NCI-H2196 (cell line): ENCODE data around the gene CDON.
A peak's percentile ranks its signal among the peaks of the same experiment; 100 is the strongest.

ENCODE experiments used
- DNase-seq: peaks from one replicate; lab custom pipeline; 2025; ENCODE audit not compliant: unreplicated experiment; lab: John Stamatoyannopoulos, UW

The CDON gene

DNA sequence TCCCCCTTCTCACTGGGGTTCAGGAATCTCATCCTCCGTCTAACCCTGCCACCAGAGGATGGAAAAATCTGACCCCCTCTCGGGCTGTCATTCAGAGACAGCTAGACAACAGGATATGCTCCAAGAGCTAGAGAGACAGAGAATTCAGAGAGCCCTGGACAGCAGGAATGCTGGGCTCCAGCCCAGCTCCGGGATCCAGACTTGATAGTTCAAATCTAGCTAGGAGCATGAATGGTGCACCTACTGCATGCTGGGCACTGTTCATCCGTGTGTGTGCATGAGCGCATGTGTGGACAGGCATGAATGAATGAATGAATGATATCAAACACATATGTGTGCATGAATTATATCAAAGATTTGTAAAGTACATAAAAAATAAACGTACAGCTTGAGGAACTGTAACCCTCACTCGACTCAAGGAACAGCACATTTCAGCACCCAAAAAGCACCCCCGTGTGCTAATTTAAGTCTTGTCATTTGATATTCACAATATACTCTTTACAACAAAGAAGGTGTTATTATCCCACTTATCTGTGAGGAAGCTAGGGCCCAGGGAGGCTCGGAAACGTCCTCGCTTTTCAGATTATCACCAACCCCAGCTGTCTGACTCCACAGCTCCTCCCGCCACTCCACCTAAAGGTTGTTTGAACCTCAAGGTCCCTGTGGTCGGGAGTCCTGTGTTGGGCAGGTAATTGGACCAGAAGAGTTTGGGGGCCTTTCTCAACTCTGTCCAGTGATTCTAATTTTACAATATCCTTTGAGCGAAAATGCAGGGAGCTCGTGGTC, 117.5 kb downstream of the CDON start:
- no peak for DNase-seq

DNA sequence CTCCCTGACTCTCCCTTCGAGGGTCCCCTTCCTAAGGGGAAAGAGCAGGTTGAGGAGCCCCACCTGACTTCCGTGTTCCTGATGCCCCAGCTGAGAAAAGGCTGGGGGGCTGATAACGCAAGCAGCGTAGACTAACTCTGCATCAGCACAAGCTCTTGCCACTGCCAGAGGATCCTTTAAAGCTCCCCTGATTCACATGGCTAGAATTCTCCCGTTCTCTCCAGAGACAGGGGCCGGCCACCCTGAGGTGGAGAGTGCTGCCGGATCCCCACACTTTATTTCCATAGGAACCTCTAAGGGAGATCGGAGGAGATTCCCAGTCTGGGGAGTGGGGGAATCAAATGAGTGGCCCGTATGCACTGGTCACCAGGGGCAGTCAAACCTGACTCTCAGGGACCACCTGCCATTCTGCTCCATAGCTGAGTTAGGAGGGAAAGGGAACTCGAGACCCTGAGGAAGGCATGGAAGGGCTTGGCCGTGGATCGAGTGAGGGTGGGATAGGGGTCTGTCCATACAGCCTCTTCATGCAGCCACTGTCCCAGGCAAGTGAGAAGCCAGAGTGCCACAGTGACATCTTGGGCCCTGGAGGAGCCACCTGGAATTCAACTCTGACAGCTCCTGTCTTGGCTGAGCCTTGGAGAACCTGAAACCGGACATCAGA, 118.2 kb downstream of the CDON start:
- no peak for DNase-seq

DNA sequence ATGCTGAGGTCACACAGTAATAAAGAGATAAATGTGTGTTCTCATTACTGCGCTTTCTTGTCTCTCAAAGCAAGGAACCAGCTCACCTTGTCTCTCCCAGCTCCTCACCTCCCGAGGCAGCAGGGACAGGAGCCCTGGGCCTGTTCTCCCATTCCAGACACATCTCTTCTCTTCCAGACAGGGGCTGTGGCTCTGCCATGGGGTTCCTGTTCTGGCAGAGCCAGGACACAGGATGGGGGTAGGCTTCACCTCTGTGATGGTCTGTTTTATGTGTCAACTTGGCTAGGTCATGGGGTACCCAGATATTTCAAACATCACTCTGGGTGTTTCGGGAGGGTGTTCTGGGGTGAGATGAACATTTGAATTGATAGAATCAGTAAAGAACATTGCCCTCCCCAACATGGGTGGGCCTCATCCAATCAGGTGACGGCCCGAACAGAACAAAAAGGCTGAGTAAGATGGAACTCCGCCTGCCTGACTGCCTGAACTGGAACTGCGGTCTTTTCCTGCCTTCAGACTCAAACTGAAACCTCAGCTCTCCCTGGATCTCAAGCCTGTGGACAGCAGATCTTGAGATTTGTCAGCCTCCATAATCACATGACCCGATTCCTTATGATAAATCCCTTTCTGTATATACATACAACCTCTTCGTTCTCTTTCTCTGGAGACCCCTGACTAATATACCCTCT, 118.9 kb downstream of the CDON start:
- no peak for DNase-seq

GRCh38 chr11:125942771-125943428, 119.8 kb downstream of the CDON start:
- no peak for DNase-seq

GRCh38 chr11:125941619-125942611, 120.8 kb downstream of the CDON start:
- peak; percentile 88 for DNase-seq

DNA sequence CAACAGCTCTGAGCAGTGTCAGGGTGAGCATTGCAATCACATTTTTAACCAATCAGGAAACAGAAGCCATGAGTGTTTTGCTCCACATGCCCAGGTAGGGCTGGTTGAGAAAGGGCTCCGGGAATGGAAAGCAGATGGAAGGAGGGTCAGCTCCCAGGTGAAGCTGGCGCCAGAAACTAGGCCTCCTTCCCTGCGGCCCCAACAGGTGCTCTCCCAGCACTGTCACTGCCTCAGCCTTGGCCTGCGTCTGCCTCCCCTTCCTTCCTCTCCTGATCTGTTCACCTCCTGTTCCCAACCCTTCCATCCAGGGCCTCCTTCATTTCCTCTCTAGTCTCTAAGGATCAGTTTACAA, 121.4 kb downstream of the CDON start:
- no peak for DNase-seq

GRCh38 chr11:125940145-125940544, 122.5 kb downstream of the CDON start:
- DNase-seq = no peak

DNA sequence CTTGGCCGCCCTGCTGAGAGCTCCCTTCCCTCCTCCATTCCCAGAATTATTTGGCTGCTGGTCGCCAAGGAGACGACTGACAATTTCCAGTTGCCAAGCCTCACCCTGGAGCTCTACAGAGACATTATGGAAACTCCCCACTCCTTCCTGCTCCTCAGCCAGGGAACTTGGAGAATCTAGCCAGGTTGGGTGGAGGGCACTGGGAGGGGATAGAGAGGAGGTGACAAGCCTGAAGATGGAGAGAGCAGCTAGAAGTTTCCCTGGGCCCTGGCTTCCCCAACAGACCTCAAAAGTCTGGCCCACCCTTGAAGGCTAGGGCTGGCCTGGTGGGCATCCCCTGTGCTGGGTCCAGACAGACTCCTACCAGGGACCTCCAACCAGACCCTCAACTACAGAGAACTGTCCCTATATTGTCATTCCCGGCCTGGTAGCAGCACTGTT, 123.6 kb downstream of the CDON start:
- peak; percentile 23 for DNase-seq

DNA sequence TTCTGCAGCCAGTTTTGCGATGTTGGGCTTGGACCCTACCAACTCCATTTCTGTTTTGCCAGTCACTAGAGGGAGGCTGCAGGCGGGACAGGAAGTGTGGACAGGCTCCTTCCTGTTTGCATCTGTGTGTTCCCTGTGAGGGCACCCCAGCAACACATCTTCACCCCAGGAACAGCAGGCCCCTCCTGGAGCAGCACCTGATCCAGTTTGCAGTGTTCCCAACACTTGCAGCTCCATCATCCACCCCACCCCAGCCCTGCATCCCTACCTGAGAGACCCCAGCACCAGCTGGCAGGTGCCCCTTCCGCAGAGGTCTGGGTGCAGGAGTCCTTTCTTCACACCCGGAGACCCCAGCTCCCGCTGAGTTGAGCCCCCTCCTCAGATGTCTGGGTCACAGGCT, 124.2 kb downstream of the CDON start:
- no peak for DNase-seq

DNA sequence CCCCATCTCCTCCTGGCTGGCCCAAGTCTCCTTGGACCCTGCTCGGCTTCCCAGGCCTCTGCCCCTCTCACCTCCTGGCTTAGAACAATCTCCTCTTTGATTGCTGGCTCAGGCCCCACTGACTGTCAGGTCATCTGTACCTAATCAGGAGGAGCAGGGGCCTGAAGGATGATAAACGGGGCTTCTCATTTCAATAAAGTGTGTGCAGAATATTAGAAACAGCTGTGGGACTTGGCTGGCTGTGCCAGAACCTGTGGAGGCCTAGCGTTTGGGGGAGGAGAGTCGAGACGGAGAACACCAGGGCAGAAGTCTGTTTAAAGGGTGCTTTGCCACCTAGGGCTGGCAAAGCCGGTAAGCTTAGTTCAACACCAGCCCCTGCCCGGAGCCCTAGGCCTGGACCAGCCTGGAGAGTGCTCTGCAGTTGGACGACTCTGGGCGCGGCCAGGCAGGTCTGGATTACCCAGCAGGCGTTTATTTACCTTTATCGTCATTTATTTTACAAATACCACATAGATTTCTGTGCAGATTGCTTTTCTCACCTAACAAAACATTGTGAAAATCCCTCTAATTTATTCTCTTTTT, 127.0 kb downstream of the CDON start:
- DNase-seq = no peak

DNA sequence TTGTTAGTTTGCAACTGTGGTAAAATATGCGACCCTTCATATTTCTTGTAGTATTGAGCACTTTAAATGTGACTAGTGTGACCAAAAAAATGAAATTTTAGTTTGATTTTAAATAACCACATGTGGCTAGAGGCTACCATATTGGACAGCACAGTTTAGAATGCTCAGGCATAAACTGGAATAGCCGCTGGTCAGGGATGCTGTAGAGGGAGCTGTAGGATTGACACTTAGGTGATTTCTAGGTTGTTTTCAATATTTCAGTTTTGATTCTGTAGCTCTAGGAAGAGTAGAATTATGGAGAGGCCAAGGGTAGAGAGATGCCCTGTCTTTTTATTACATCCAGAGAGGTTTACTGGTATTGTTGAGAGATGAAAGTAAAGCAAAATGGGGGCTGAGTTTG, 127.6 kb downstream of the CDON start:
- DNase-seq = no peak

DNA sequence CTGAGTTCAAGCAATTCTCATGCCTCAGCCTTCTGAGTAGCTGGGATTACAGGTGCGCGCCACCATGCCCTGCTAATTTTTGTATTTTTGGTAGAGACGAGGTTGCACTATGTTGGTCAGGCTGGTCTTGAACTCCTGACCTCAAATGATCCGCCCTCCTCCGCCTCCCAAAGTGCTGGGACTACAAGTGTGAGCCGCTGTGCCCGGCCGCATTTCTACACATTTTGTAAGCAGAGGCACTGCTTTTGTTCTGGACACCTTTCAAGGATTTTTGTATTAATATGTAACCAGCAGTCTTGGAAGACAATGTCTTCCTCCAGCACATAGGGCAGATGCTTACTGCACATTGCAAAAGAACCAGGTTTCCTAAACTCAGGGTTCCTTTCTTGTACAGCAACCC, 128.2 kb downstream of the CDON start:
- no peak for DNase-seq

DNA sequence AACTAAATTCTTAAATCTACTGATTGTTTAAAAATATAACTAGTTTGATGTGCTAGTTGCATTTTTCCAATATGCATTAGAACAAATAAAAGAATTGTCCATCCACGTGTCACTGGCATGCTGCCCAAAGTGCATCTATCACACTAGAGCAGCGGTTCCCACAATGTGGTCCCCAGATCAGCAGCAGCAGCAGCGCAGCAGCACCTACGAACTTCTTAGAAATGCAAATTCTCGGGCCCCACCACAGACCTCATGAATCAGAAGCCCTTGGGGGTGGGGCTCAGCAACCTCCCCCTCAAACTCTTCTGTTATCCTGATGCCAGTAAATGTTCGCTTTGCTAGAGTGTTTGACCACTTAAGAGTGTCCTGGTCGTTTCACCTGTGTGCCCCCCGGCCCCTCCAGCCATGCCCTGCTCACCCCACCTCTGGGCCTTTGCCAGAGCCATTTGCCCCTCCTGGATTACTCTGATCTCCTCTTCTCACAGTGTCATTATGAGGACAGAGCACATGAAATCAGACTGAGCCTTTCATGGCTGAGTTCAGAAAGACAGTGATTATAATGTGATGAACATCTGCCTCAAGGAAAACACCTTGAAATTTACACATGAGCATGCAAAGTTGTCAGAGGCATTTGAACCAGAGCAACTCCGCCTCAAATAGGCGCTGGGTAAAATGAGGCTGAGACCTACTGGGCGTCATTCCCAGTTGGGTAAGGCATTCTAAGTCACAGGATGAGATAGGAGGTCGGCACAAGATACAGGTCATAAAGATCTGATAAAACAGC, 129.4 kb downstream of the CDON start:
- DNase-seq = no peak

DNA sequence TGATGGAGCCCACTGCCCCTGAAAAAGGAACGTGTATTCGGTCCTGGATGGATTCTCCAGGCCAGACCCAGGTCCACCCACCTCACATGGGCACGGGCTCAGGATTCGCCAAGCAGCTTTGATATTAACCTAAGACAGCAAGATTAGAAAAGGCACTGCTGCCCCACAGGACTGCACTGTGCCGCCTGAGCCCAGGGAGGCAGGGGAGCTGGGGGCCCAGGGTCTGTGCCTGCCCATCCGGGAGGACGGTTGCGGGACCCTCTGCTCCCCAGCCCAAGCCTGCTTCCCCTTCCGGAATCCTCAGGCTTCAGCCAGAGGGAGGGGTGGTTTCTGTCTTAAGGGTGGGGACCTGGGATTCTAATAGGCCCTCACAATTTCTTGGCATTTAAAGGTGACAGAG, 130.4 kb downstream of the CDON start:
- DNase-seq = no peak

DNA sequence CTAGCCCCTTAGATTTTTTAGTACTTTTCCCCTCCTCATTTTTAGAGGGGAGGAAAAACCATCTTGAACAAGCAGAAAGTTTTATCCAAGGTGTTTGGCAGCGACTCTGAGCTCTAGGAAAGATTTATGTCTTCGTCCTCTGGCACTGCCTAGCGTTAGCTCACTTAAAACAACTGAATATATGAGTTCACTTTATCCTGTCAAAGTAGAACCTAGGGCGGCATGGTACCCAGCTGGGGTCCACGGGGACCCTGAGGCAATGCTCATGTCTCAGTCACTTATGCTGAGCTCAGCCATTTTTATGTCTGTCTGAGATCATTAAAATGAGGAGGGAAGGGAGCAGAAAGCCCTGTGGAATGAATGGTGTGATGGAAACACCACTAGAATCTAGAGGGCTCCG, 131.0 kb downstream of the CDON start:
- DNase-seq = no peak

DNA sequence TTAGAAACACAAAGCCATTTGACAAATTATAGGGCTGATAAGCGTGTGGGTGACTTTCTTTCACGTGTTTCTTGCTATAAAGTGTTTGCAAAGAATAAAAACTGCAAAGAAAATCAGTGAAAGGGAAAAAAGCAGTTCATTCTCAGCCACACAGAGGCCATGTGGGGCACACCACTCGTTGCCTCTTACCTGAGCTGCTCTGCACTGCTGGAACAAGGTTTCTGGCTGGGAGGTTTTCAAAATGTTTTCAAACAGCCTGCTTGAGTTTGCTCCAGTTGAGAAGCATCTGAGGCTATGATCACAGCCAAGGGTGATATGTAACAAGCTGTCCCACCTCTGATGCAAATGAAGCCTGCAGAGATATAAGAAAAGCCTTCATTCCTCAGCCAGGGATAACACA, 131.6 kb downstream of the CDON start:
- no peak for DNase-seq

DNA sequence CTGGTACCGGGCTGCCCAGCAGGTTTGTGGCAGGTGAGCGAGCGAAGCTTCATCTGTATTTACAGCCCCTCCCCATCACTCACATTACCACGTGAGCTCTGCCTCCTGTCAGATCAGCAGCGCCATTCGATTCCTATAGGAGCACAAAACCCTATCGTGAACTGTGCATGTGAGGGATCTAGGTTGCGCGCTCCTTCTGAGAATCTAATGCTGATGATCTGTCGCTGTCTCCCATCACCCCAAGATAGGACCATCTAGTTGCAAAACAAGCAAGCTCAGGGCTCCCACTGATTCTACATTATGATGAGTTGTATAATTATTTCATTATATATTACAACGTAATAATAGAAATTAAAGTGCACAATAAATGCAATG, 132.6 kb downstream of the CDON start:
- DNase-seq = no peak

GRCh38 chr11:125929445-125930075, 133.1 kb downstream of the CDON start:
- no peak for DNase-seq

GRCh38 chr11:125926682-125927081, 136.0 kb downstream of the CDON start:
- DNase-seq = no peak
